Loucy (cell line): Measurements from ENCODE around the gene KIF3C.

Experiments
- CTCF ChIP-seq: fragments of 200-600 bp; sonication (generic); conservative IDR thresholded peaks from 2 replicates; pipeline ENCODE4 v1.5.1; 2014; ENCODE audit warnings: mild to moderate bottlenecking, antibody characterized with exemption, low read length
- EZH2phosphoT487 ChIP-seq: fragments of 200-600 bp; IDR thresholded peaks from 2 replicates; pipeline ENCODE4 v1.6.1; 2018; ENCODE audit warnings: antibody characterized with exemption, mild to moderate bottlenecking, moderate library complexity, borderline replicate concordance

- TF ChIP-seq CTCF (no peak), EZH2phosphoT487 (no peak)
Observed at GRCh38 chr2:25891672-25892071, 90.6 kb downstream of the KIF3C start.
